Smooth muscle cell of the brain vasculature (primary cell): Measurements from ENCODE around the gene BCL6B.
"Not testable (repeated sequence)": the region's sequence is repeated elsewhere in the genome, so short reads cannot be mapped to it uniquely, and the experiment has no call there.

Experiments used
- DNase-seq: peaks from one replicate; pipeline ENCODE4 v3.0.0-alpha.2; 2012; ENCODE audit warnings: low read depth, low spot score

Gene BCL6B

DNA sequence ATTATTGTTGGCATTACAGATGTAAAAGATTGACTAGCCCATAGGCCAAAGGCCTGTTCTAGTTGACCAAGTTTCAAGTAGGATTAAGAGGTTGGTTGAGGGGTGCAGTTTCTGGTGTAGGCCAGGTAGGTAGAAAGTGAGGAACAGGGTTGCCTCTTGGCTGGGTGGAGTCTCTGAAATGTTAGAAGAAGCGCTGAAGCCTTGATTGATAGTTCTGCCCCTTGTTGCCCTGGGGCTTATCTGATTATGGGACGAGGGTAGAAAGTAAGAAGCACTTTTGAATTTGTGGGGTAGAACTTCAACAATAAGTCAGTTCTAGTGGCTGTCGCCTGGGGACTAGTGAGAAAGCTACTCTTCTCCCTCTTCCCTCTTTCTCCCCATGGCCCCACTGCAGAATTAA is 6.2 kb downstream of the BCL6B start:
- no peak for DNase-seq

DNA sequence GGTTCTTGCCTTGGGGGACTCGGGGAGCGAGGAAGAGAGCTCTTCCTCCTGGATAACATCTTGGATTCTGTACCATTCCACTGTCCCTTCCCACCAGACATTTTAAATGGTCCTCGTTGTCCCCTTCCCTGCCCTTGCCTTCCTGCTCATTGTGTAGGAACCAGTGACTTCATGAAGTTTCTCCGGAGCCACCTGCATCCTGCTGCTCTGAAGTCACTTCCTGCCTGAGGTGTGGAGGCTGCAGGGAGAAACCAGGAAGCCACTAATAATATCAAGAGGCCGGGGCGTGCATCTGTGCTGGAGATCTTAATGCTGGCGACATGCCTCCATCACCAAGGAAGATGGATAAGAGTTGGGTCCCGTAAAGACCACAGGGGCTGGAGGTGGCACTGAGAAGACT is 6.8 kb downstream of the BCL6B start:
- no peak for DNase-seq

- DNase-seq, result no peak
Observed at GRCh38 chr17:7034955-7035590, 12.2 kb downstream of the BCL6B start.

DNA sequence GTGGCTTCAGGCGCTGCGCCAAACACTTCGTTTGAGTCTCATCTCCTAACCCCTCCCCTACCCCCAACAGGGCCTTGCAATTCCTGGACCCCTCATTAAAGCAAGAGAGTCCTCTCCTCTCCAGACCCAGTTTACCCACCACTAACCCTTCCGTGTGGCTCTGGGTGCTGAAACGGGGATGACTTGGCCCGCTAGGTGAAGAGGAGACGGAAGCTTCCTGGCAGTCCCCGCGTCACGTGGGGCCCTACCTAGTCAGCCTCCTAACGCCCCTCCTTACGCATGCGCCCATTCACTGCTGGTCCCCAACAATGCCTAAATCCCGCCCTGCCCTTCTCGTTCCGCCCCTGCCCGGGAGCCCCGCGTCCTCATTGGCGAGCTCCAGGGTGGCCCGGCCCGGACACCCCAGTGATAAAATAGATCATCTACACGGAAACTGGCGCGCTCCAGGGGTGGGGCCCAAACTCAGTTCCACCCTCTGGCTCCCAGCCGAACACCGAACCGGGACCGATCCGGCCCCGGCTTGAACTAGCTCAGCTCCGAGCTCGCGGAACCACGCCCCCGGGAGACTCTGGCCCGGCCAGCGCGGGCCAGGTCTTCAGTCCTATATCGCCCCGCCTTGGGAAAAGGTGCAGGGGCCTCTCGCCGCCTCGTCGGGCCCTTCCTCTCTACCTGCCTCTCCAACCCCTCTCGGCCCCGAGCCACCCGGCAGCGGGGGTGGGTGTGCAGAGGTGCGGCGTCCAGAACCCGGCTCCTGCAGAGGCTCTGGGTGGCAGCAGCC is 12.9 kb downstream of the BCL6B start, which contains the start of gene SLC16A13:
TSS of gene SLC16A13 (plus strand) at position 425 of the 778 bp plus-strand sequence. CDS start 368 bp downstream, outside the sequence.
- DNase-seq, result peak; percentile 83

DNA sequence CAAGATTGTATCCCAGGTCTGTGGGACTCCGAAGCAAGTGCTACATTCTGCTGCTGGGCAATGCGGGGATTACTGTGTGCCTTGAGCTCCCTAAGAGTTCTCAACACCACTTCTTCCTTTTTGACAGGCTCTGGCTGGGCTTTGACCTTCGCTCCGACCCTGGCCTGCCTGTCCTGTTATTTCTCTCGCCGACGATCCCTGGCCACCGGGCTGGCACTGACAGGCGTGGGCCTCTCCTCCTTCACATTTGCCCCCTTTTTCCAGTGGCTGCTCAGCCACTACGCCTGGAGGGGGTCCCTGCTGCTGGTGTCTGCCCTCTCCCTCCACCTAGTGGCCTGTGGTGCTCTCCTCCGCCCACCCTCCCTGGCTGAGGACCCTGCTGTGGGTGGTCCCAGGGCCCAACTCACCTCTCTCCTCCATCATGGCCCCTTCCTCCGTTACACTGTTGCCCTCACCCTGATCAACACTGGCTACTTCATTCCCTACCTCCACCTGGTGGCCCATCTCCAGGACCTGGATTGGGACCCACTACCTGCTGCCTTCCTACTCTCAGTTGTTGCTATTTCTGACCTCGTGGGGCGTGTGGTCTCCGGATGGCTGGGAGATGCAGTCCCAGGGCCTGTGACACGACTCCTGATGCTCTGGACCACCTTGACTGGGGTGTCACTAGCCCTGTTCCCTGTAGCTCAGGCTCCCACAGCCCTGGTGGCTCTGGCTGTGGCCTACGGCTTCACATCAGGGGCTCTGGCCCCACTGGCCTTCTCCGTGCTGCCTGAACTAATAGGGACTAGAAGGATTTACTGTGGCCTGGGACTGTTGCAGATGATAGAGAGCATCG is 15.4 kb downstream of the BCL6B start:
- no peak for DNase-seq

- no peak for DNase-seq
Observed at GRCh38 chr17:7039832-7040231, 17.0 kb downstream of the BCL6B start.

DNA sequence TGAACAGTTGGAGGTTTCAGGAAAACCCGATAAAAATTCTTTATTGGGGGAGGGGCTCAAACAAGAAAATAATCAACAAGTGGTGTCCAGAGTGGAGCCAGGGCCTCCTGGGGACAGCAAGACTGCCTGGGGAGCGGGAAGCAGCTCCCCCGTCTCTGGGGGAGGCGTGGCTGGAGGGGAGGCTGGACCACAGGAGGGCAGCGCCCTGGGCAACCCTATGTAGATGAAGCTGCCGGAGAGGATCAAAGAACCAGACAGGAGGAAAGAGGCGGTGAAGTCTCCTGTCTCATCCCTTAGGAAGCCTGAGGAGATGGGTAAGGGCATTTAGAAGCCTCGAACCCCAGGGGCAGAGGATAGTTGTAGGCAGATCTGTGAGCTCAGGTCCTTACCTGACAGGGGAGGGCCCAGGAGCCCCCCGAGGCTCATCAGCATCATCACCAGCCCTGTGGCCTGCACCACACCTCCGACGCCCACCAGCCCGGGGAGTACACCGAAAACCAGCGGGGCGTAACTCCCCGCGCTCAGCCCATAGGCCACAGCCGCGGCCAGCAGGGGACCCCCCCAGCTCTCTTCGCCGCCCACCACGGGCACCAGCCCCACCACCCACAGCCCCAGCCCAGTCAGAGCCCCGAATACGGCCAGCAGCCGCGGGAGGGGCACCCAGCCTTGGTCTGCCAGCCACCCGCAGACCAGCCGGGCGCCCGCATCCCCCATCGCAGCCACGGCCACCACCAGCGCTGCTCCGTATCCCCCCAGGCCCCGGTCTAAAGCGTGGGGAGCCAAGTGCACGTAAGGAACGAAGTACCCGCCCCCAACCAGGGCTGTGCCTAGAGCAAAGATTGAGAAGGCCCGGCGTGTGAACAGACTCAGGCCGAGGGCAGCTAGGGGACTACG is 19.0 kb downstream of the BCL6B start:
- no peak for DNase-seq

GRCh38 chr17:7042501-7043181 is 19.8 kb downstream of the BCL6B start:
- no peak for DNase-seq

- DNase-seq, result no peak
Observed at GRCh38 chr17:7043182-7043496, 20.3 kb downstream of the BCL6B start.

- DNase-seq, result no peak
Observed at GRCh38 chr17:7043497-7044198, 20.8 kb downstream of the BCL6B start, which contains the start of gene SLC16A11. Gene SLC16A11 (minus strand): TSS chr17:7044092. CDS start chr17:7043513, 579 bp downstream.

DNA sequence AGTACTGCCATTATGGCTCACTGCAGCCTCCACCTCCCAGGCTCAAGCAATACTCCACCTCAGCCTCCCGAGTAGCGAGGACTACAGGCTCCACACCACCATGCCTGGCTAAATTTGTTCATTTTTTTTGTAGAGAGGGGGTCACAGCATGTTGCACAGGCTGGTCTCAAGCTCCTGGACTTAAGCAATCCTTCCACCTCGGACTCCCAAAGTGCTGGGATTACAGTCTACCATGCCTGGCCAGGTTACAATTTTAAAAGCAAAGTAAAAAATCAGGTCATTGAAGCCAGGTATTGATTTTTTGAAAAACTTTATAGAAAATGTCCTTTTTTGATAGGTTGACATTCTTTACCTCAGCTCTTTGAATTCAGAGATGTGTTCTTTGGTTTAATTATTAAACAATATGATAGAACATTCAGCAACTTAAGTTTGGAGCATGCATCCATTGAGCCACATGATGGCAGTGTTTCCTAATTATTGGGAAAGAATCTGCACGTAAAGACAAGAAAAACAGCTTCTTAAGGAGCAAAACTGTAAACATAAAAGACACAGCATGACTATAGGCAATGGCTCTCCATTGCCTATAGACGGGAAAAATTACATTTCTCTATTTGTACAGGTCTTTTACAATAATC is 22.8 kb downstream of the BCL6B start:
- no peak for DNase-seq

- DNase-seq, result no peak
Observed at GRCh38 chr17:7046127-7046724, 23.4 kb downstream of the BCL6B start.

- not testable (repeated sequence) for DNase-seq
Observed at GRCh38 chr17:7046725-7047397, 24.0 kb downstream of the BCL6B start.

DNA sequence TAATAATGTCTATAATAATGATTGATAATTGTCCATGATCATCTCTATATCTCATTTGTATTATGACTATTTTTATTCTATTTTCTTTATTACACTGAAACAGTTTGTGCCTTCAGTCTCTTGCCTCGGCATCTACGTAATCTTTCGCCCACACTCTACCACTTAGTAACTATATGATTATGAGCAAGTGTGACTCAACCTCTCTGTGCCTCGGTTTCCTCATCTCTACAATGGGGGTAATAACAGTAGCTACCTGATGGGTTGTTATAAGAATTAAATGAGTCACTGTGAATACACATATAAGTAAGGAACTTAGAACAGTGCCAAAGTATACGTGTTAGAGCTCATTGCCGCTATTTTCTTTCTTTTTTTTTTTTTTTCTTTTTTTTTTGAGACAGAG is 24.7 kb downstream of the BCL6B start:
- no peak for DNase-seq

GRCh38 chr17:7048968-7049367 is 26.1 kb downstream of the BCL6B start:
- no peak for DNase-seq

DNA sequence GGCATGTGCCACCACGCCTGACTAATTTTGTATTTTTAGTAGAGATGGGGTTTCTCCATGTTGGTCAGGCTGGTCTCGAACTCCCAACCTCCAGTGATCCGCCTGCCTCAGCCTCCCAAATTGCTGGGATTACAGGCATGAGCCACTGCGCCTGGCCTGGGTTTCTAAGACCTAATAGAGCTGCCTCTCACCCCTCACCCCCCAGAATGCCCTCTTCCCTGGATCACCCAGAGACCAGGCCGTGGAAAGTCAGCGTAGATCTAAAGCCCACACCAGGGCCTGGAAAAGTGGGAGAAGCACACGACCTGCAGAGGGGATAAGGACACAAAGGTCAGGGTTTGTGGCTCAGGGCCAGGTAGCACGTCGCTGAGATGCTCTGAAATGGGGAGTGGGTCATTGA is 27.7 kb downstream of the BCL6B start:
- DNase-seq, result not testable (repeated sequence)

GRCh38 chr17:7056386-7056785 is 33.5 kb downstream of the BCL6B start:
- no peak for DNase-seq

- DNase-seq, result no peak
Observed at GRCh38 chr17:7058831-7059447, 36.1 kb downstream of the BCL6B start.
